ENCODE results near the gene KATNB1.

GRCh38 chr16:57773019-57773418, 37.4 kb downstream of the KATNB1 start:
- no peak for TF ChIP-seq CTCF (IDR thresholded peaks at IDR 0.05; ENCODE audit: low read length)
- no peak for TF ChIP-seq EZH2 (optimal IDR thresholded peaks at IDR 0.05; ENCODE audit: low read depth, low read length)

Measured in MM.1S (cell line).